Stimulated activated CD8-positive, alpha-beta memory T cell treated with anti-CD3 and anti-CD28 coated beads, Interleukin-7, amount 100 ng/mL, for 48 hours (primary cell): Measurements from ENCODE around the gene DUSP18.
"Not testable (repeated sequence)": the region's sequence is repeated elsewhere in the genome, so short reads cannot be mapped to it uniquely, and the experiment has no call there.

Experiments used
- DNase-seq, 2 donors: peaks; one replicate each; pipeline ENCODE4 v3.0.0-alpha.2; 2020; ENCODE audit warnings: low read depth in 1 of 2; ENCODE audit errors: extremely low read depth in 1 of 2

Gene DUSP18

GRCh38 chr22:30667494-30668385 is at the start of gene DUSP18:
Gene DUSP18, minus strand, starts transcription at chr22:30667875. Its CDS starts 3,872 bp downstream, at chr22:30664003.
- DNase-seq = peak; percentile 83 to 91

- no peak for DNase-seq
Observed at GRCh38 chr22:30714062-30714461, 46.4 kb upstream of the DUSP18 start.

- no peak for DNase-seq
Observed at GRCh38 chr22:30712094-30712493, 44.4 kb upstream of the DUSP18 start.

GRCh38 chr22:30709980-30710379 is 42.3 kb upstream of the DUSP18 start:
- DNase-seq = not testable (repeated sequence)

GRCh38 chr22:30705710-30706651 is 38.3 kb upstream of the DUSP18 start:
- no peak for DNase-seq

GRCh38 chr22:30704978-30705377 is 37.3 kb upstream of the DUSP18 start:
- no peak for DNase-seq

GRCh38 chr22:30702856-30703255 is 35.2 kb upstream of the DUSP18 start:
- no peak for DNase-seq

GRCh38 chr22:30701872-30702271 is 34.2 kb upstream of the DUSP18 start:
- no peak for DNase-seq

- no peak for DNase-seq
Observed at GRCh38 chr22:30697975-30698374, 30.3 kb upstream of the DUSP18 start.

GRCh38 chr22:30695871-30696655 is 28.4 kb upstream of the DUSP18 start:
- no peak for DNase-seq

GRCh38 chr22:30695351-30695851 is 27.7 kb upstream of the DUSP18 start:
- no peak for DNase-seq

- no peak for DNase-seq
Observed at GRCh38 chr22:30694640-30695350, 27.1 kb upstream of the DUSP18 start, which contains the start of gene OSBP2. Gene OSBP2, plus strand, starts transcription at chr22:30694874. Its CDS starts 36 bp downstream, at chr22:30694910.

- DNase-seq = no peak
Observed at GRCh38 chr22:30694171-30694639, 26.5 kb upstream of the DUSP18 start.

- DNase-seq = no peak
Observed at GRCh38 chr22:30691204-30691603, 23.5 kb upstream of the DUSP18 start.

GRCh38 chr22:30689622-30690021 is 21.9 kb upstream of the DUSP18 start:
- no peak for DNase-seq

GRCh38 chr22:30687358-30687757 is 19.7 kb upstream of the DUSP18 start:
- DNase-seq = no peak

GRCh38 chr22:30685178-30685577 is 17.5 kb upstream of the DUSP18 start:
- DNase-seq = no peak

- DNase-seq = no peak
Observed at GRCh38 chr22:30681831-30682230, 14.2 kb upstream of the DUSP18 start.

- no peak for DNase-seq
Observed at GRCh38 chr22:30680991-30681770, 13.5 kb upstream of the DUSP18 start.
